ENCODE data around the gene CSNK1A1L. TPM values are rescaled to one million over a fixed set of nuclear protein-coding genes. Genes with fewer than 3 reads are reported as not detected.

CSNK1A1L gene
- total and polyA plus RNA-seq, 2 donors (not counting 3 experiments of a cell fraction or from before 2014, with no cell fraction given), result not detected

DNA sequence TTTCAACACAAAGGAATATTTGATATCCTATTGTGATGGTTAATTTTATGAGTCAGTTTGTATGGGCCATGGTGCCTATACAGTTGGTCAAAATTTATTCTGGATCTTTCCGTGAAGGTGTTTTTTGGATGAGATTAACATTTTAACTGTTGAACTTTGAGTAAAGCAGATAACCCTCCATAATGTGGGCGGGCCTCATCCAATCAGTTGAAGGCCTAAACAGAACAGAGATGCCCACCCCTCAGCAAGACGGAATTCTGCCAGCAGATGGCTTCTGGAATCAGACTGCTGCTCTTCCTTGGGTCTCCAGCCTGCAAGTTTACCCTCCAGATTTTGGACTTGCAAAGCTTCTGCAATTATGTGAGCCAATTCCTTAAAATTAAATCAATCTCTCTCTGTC, 16.0 kb downstream of the CSNK1A1L start:
- ChIA-PET CTCF (no interaction called here), POLR2A (no interaction called here)
- Histone ChIP-seq H3K27me3 (ENCODE audit: control insufficient read depth in 2 of 2, insufficient read depth in 2 of 2, low read length in 2 of 2) (peaks cover 2 to 8% of the 10 kb centered on the region in 2 experiments), H3K9ac (replicated peaks; ENCODE audit: extremely low read depth, insufficient read depth, low read length) (no peak overlapping the region), H3K79me2 (ENCODE audit: control insufficient read depth, insufficient read depth, low read length) (no peaks in the 10 kb centered on the region), H3K4me1 (ENCODE audit: control insufficient read depth, extremely low read depth, insufficient read depth, low read length) (no peaks in the 10 kb centered on the region), H3K9me3 (replicated peaks; ENCODE audit: control insufficient read depth, insufficient read depth, low read length) (no peaks in the 10 kb centered on the region), H2AFZ (ENCODE audit: low read depth, low read length) (no peak overlapping the region), H4K20me1 (replicated peaks; ENCODE audit: control insufficient read depth, extremely low read depth, insufficient read depth, low read length) (no peaks in the 10 kb centered on the region), H3K36me3 (ENCODE audit: control insufficient read depth in 2 of 2, extremely low read depth in 1 of 2, insufficient read depth in 2 of 2, low read length in 2 of 2) (no peaks in the 10 kb centered on the region), H3K9me1 (replicated peaks; ENCODE audit: control insufficient read depth, extremely low read depth, insufficient read depth, low read length) (no peaks in the 10 kb centered on the region), H3K4me2 (ENCODE audit: insufficient read depth, low read length) (no peak overlapping the region), H3K27ac (ENCODE audit: insufficient read depth, low read depth, low read length) (no peak overlapping the region), H3K4me3 (replicated peaks in 1 of 3; ENCODE audit: insufficient read depth in 1 of 3, low read depth in 1 of 3, low read length in 3 of 3) (no peak overlapping the region)
- DNase-seq (ENCODE audit: low read depth, low spot score) (no peak), FAIRE-seq (no peak)
- intact Hi-C loops (cut with micrococcal nuclease) (no loop called here), dilution Hi-C loops (cut with MboI; ENCODE audit: extremely low pct_ligation_motif_present, low sequenced_read_pairs) (no loop called here)
- TF ChIP-seq POLR2AphosphoS5 (IDR thresholded peaks at IDR 0.05; ENCODE audit: insufficient read depth, low read depth, low read length) (no peak), POLR2A (IDR thresholded peaks at IDR 0.05; ENCODE audit: low read depth, low read length) (no peak), MYC (IDR thresholded peaks at IDR 0.05; ENCODE audit: low read depth, low read length) (no peak), FOS (IDR thresholded peaks at IDR 0.05; ENCODE audit: borderline replicate concordance, insufficient read depth, low read length) (no peak), GATA2 (IDR thresholded peaks at IDR 0.05; ENCODE audit: insufficient read depth, insufficient read length, low read depth, low read length) (no peak), EZH2 (IDR thresholded peaks at IDR 0.05; ENCODE audit: borderline replicate concordance, low read depth, low read length, severe bottlenecking) (no peak)
- TF ChIP-seq, protein P1, sequence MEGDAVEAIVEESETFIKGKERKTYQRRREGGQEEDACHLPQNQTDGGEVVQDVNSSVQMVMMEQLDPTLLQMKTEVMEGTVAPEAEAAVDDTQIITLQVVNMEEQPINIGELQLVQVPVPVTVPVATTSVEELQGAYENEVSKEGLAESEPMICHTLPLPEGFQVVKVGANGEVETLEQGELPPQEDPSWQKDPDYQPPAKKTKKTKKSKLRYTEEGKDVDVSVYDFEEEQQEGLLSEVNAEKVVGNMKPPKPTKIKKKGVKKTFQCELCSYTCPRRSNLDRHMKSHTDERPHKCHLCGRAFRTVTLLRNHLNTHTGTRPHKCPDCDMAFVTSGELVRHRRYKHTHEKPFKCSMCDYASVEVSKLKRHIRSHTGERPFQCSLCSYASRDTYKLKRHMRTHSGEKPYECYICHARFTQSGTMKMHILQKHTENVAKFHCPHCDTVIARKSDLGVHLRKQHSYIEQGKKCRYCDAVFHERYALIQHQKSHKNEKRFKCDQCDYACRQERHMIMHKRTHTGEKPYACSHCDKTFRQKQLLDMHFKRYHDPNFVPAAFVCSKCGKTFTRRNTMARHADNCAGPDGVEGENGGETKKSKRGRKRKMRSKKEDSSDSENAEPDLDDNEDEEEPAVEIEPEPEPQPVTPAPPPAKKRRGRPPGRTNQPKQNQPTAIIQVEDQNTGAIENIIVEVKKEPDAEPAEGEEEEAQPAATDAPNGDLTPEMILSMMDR (IDR thresholded peaks at IDR 0.05; ENCODE audit: extremely low read depth in 1 of 2, insufficient read depth in 1 of 2, low read depth in 1 of 2, low read length in 2 of 2), result no peak
- BruUV-seq (replicated peaks), result no TSS peak

All from endothelial cell of umbilical vein (primary cell).